Measurements from ENCODE around the gene BCL11B. TPM values are rescaled to one million over a fixed set of nuclear protein-coding genes. Genes with fewer than 3 reads are reported as not detected.

Gene BCL11B
- total RNA-seq, 1 donor from 2014 or later = 48.2 TPM

DNA sequence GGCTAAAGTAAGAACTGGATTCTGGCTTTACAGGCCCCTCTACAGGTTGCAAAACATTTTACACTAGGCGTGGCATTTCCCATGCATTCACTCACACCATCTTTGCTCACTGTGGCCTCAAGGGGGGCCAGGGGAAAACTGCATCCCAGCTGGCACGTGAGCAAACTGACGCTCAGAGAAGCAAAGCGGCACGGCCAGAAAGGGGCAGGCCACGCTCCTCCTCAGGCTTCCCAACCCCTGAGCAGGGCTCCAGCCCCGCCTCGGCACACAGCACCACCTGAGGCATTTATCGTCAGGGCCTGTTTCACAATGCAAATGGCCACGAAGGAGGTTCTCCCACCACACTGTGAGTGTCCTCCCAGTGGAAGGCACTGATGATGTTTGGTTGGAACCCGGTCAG, 90.8 kb downstream of the BCL11B start:
- no peak for DNase-seq
- peak overlapping the region; percentile 49 for H3K4me3 Mint-ChIP-seq
- no peaks in the 10 kb centered on the region for H3K9me3 Mint-ChIP-seq
- peaks cover 47% of the 10 kb centered on the region for H3K36me3 Mint-ChIP-seq (ENCODE audit: low read depth)
- peak overlapping the region; percentile 93 for H3K27ac Mint-ChIP-seq
- H3K27me3 Mint-ChIP-seq = no peaks in the 10 kb centered on the region
- intact Hi-C loops (cut with micrococcal nuclease) = no loop called here
- H3K4me1 Mint-ChIP-seq = peaks cover 85% of the 10 kb centered on the region

DNA sequence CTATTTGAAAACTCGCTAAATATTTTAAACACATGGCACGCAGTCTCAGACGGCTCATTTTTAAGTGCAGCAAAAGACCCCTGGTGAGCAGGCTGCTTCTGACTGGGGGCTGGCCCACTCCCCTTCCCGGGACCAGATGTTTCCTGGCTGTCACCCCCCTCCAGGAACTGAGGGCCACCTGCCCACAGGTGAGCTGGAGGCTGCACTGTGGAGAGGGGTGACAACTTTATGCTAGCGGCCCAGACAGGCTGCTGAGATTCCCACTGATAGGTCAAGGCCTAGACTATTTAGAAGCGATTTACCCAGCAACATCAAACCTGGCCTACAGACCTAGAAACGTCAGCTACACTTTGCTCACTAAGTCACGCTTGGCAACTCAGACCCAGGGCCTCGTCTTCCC, 92.1 kb downstream of the BCL11B start:
- Mint-ChIP-seq H3K4me1 (peaks cover 72% of the 10 kb centered on the region), H3K9me3 (no peaks in the 10 kb centered on the region), H3K36me3 (ENCODE audit: low read depth) (peaks cover 48% of the 10 kb centered on the region), H3K27ac (peak overlapping the region; percentile 93), H3K4me3 (peak overlapping the region; percentile 61), H3K27me3 (no peaks in the 10 kb centered on the region)
- no peak for DNase-seq
- intact Hi-C loops (cut with micrococcal nuclease) = no loop called here

GRCh38 chr14:99179506-99179905, 92.5 kb downstream of the BCL11B start:
- H3K4me1 Mint-ChIP-seq = peaks cover 67% of the 10 kb centered on the region
- peak overlapping the region; percentile 1 for H3K4me3 Mint-ChIP-seq
- no peak for DNase-seq
- H3K27ac Mint-ChIP-seq = peak overlapping the region; percentile 93
- peaks cover 45% of the 10 kb centered on the region for H3K36me3 Mint-ChIP-seq (ENCODE audit: low read depth)
- intact Hi-C loops (cut with micrococcal nuclease) = no loop called here
- no peaks in the 10 kb centered on the region for H3K9me3 Mint-ChIP-seq
- H3K27me3 Mint-ChIP-seq = no peaks in the 10 kb centered on the region

GRCh38 chr14:99177886-99178835, 93.8 kb downstream of the BCL11B start:
- no peak for DNase-seq
- H3K27me3 Mint-ChIP-seq = no peaks in the 10 kb centered on the region
- H3K27ac Mint-ChIP-seq = peak overlapping the region; percentile 87
- peak overlapping the region; percentile 16 for H3K4me3 Mint-ChIP-seq
- intact Hi-C loops (cut with micrococcal nuclease) = no loop called here
- H3K9me3 Mint-ChIP-seq = no peaks in the 10 kb centered on the region
- peaks cover 56% of the 10 kb centered on the region for H3K4me1 Mint-ChIP-seq
- H3K36me3 Mint-ChIP-seq (ENCODE audit: low read depth) = peaks cover 45% of the 10 kb centered on the region

DNA sequence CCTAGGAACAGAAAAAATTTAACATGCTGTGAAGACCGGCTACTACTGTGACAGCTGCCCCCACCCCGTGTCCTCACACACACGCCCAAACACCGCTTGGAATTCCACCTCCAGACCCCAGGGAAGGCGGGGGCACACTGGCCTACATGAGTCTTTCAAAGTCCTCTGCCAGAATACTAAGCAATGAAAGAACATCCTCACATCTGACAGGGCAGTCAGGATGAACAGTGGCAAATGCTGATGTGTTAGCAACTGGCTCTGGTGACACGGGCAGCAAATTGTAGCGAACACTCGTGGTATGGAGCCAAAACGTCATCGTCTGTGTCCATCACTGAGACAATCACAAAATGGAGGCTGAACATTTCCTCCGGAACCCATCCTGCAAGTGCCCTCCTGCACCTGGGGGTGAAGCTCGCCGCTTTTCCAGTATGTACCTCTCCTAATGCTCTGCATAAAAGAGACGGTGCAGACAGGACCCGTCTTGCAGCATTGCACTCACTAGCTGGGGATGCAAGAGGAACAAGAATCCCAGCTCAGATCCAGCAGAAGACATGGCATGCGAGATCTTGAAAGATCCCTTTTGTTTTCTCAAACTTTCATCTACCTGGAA, 94.8 kb downstream of the BCL11B start:
- no peaks in the 10 kb centered on the region for H3K9me3 Mint-ChIP-seq
- H3K27ac Mint-ChIP-seq = peak overlapping the region; percentile 87
- intact Hi-C loops (cut with micrococcal nuclease) = no loop called here
- H3K4me3 Mint-ChIP-seq = no peak overlapping the region
- peaks cover 44% of the 10 kb centered on the region for H3K36me3 Mint-ChIP-seq (ENCODE audit: low read depth)
- H3K4me1 Mint-ChIP-seq = peaks cover 46% of the 10 kb centered on the region
- H3K27me3 Mint-ChIP-seq = no peaks in the 10 kb centered on the region
- DNase-seq = no peak

GRCh38 chr14:99176156-99176945, 95.6 kb downstream of the BCL11B start:
- Mint-ChIP-seq H3K27me3 (no peaks in the 10 kb centered on the region), H3K4me1 (peaks cover 38% of the 10 kb centered on the region), H3K9me3 (no peaks in the 10 kb centered on the region), H3K4me3 (no peak overlapping the region), H3K36me3 (ENCODE audit: low read depth) (peaks cover 43% of the 10 kb centered on the region), H3K27ac (peak overlapping the region; percentile 34)
- intact Hi-C loops (cut with micrococcal nuclease) = no loop called here
- no peak for DNase-seq

GRCh38 chr14:99175331-99176155, 96.5 kb downstream of the BCL11B start:
- DNase-seq = no peak
- Mint-ChIP-seq H3K36me3 (ENCODE audit: low read depth) (peaks cover 47% of the 10 kb centered on the region), H3K4me3 (no peak overlapping the region), H3K27ac (no peak overlapping the region), H3K4me1 (peaks cover 30% of the 10 kb centered on the region), H3K27me3 (no peaks in the 10 kb centered on the region), H3K9me3 (no peaks in the 10 kb centered on the region)
- intact Hi-C loops (cut with micrococcal nuclease) = no loop called here

DNA sequence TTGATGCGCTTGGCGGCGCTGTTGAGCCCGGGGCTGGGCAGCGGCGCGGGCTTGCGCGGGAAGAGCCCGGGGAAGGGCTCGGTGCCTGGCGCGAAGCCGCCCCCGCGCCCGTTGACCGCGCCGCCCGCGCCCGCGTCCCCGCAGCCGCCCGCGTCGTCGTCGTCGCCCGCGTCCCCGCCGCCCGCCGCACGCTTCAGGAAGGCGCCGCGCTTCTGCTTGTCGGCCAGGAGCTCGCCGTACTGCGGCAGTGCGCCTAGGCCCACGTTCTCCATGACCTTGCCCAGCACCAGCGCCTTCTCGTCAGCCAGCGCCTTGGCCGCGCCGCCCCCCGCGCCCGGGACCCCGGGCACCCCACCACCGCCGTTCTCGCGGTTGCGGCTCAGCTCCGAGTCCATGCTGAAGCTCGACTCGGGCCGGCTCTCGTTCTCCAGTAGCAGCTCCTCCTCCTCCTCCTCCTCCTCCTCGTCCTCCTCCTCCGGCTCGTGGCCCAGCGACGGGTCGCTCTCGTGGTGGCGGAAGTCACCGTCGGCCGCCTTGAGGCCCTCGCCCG, 97.2 kb downstream of the BCL11B start:
- Mint-ChIP-seq H3K36me3 (ENCODE audit: low read depth) (peaks cover 46% of the 10 kb centered on the region), H3K27me3 (no peaks in the 10 kb centered on the region), H3K27ac (no peak overlapping the region), H3K4me3 (no peak overlapping the region), H3K9me3 (no peaks in the 10 kb centered on the region), H3K4me1 (peaks cover 23% of the 10 kb centered on the region)
- intact Hi-C loops (cut with micrococcal nuclease) = no loop called here
- no peak for DNase-seq

DNA sequence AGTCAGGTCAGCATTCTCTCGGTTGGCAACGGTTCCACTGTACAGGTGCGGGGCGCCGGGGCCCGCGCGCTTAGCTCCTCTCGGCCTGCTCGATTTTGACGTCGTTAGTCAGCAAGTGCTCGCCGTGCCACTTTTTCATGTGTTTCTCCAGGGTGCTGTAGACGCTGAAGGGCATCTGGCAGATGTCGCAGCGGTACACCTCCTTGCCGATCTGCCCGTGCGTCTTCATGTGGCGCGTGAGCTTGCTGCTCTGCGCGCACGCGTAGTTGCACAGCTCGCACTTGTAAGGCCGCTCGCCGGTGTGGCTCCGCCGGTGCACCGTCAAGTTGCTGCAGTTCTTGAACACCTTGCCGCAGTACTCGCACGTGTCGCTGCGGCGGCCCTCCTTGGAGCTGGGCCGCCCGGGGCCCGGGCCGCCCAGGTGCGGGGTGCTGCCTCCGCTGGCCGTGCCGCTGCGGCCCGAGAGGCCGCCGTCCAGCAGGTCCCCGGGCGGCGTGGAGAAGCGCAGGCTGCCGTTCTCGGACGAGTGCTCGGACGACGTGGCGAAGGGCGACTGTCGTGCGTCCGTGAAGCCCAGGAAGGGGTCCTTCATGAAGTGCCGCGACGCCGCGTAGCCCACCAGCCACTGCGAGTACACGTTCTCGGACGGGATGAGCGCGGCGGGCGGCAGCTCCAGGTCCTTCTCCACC, 97.8 kb downstream of the BCL11B start:
- Mint-ChIP-seq H3K4me1 (peaks cover 17% of the 10 kb centered on the region), H3K36me3 (ENCODE audit: low read depth) (peaks cover 46% of the 10 kb centered on the region)

DNA sequence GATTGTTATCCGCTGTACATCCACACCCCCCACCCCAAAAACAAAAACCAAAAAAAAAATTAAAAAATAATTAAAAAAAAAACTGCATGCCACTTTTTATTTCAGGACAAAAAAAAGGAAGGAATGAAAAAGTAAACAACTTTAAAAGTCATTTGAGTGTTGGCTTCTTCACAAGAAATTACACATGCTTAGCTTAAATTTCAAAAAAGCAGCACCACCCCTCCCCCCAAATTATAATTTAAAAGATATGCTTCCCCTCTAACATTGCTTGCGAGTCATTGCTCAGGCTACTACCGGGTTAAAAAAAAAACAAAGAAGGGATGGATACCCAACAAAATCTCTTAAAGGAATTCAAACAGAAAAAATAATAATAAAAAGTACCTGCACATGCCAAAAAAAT, 98.5 kb downstream of the BCL11B start:
- H3K4me1 Mint-ChIP-seq = peaks cover 12% of the 10 kb centered on the region
- no peaks in the 10 kb centered on the region for H3K9me3 Mint-ChIP-seq
- H3K36me3 Mint-ChIP-seq (ENCODE audit: low read depth) = peaks cover 42% of the 10 kb centered on the region
- no peak overlapping the region for H3K4me3 Mint-ChIP-seq
- H3K27me3 Mint-ChIP-seq = no peaks in the 10 kb centered on the region
- DNase-seq = no peak
- intact Hi-C loops (cut with micrococcal nuclease) = no loop called here
- no peak overlapping the region for H3K27ac Mint-ChIP-seq

More for the DNA sequence above, 97.8 kb downstream of the BCL11B start:
- intact Hi-C loops (cut with micrococcal nuclease) = no loop called here
- no peak for DNase-seq
- H3K9me3 Mint-ChIP-seq = no peaks in the 10 kb centered on the region
- H3K27ac Mint-ChIP-seq = no peak overlapping the region
- no peak overlapping the region for H3K4me3 Mint-ChIP-seq
- H3K27me3 Mint-ChIP-seq = no peaks in the 10 kb centered on the region

DNA sequence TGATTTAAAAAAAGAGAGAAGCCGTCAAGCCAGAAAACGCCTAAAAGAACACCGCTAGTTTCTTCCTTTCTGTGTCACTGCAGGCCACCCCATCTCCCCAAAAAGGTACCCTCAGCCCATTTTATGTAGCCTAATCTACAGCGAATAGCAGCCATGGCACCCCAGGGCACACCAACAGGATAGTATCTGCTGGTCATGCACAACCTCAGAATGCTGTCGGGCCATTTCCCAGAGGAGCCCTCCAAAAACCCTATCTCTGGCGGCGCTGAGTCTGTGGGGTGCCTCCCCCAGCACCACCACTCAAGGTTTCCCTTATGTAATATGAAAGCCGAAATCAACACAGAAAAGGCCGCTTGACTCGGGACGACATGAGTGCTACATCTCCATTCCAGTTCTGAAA, 98.9 kb downstream of the BCL11B start:
- Mint-ChIP-seq H3K36me3 (ENCODE audit: low read depth) (peaks cover 45% of the 10 kb centered on the region), H3K4me1 (peaks cover 7% of the 10 kb centered on the region), H3K27me3 (no peaks in the 10 kb centered on the region), H3K9me3 (no peaks in the 10 kb centered on the region), H3K4me3 (no peak overlapping the region), H3K27ac (no peak overlapping the region)
- intact Hi-C loops (cut with micrococcal nuclease) = no loop called here
- no peak for DNase-seq

- Mint-ChIP-seq H3K36me3 (ENCODE audit: low read depth) (peaks cover 38% of the 10 kb centered on the region), H3K27me3 (no peaks in the 10 kb centered on the region), H3K9me3 (no peaks in the 10 kb centered on the region), H3K4me1 (peaks cover 3% of the 10 kb centered on the region), H3K27ac (no peak overlapping the region), H3K4me3 (no peak overlapping the region)
- no peak for DNase-seq
- intact Hi-C loops (cut with micrococcal nuclease) = no loop called here
These were observed 100.6 kb downstream of the BCL11B start for GRCh38 chr14:99171396-99171795.

All from activated CD4-positive, alpha-beta T cell treated with anti-CD3 and anti-CD28 coated beads, Interleukin-2, amount 10 ng/mL, durations not matched to agents 24 days and 14 days (primary cell).